SK-N-SH (cell line): ENCODE results near the gene GRM5. TPM values are rescaled to one million over a fixed set of nuclear protein-coding genes. Genes with fewer than 3 reads are reported as not detected.
"Not testable (repeated sequence)": the region's sequence is repeated elsewhere in the genome, so short reads cannot be mapped to it uniquely, and the experiment has no call there.

ENCODE experiments used
- CTCF ChIA-PET: fragments of 300-600, 350-600 bp; formaldehyde crosslinking; extraction: SDS; loops from one replicate; lab custom pipeline; 2021; lab: Yijun Ruan, JAX
- POLR2A ChIA-PET: fragments of 350-600 bp; sonication (Branson Sonifier 250); formaldehyde crosslinking; extraction: SDS; loops from one replicate; lab custom pipeline; 2020; ENCODE audit warnings: antibody characterized with exemption, inconsistent platforms; lab: Yijun Ruan, JAX
- DNase-seq: peaks from one replicate; pipeline ENCODE4 v3.0.0; 2012
- H2AFZ ChIP-seq: fragments of 200-600 bp; sonication (generic); 2 replicates; pipeline ENCODE4 v1.8.1; 2016; ENCODE audit warnings: antibody characterized with exemption, mild to moderate bottlenecking, low read depth
- H3F3A ChIP-seq: fragments of 200-600 bp; sonication (generic); replicated peaks from 2 replicates; pipeline ENCODE3; 2016; ENCODE audit warnings: antibody characterized with exemption, mild to moderate bottlenecking; ENCODE audit not compliant: insufficient read depth
- H3K27ac ChIP-seq, 2 experiments: fragments of 200-500 bp in 1 of 2; fragments of 200-600 bp in 1 of 2; sonication (Bioruptor generic) in 1 of 2; sonication (generic), shearing (Covaris generic) in 1 of 2; 2 replicates each; pipeline versions ENCODE4 v1.5.1 to v1.6.1; 2014 to 2016; ENCODE audit warnings: low read depth in 2 of 2, inconsistent platforms in 1 of 2, low read length in 1 of 2, mild to moderate bottlenecking in 1 of 2, mixed read lengths in 1 of 2
- H3K27me3 ChIP-seq: fragments of 200-600 bp; sonication (generic), shearing (Covaris generic); 2 replicates; pipeline ENCODE4 v1.6.1; 2016; ENCODE audit warnings: mixed run types; ENCODE audit not compliant: insufficient read depth
- H3K36me3 ChIP-seq, 2 experiments: fragments of 200-500 bp in 1 of 2; fragments of 200-600 bp in 1 of 2; sonication (Bioruptor generic) in 1 of 2; sonication (generic) in 1 of 2; replicated peaks in 1 of 2; 2 replicates each; pipeline versions ENCODE3 to v1.5.1; 2014 to 2016; ENCODE audit warnings: low read length in 1 of 2, mild to moderate bottlenecking in 1 of 2; ENCODE audit not compliant: insufficient read depth in 2 of 2, control insufficient read depth in 1 of 2
- H3K4me1 ChIP-seq, 2 experiments: fragments of 200-500 bp in 1 of 2; fragments of 200-600 bp in 1 of 2; sonication (Bioruptor generic) in 1 of 2; sonication (generic), shearing (Covaris generic) in 1 of 2; 2 replicates each; pipeline versions ENCODE4 v1.5.1 to v1.6.1; 2014 to 2016; ENCODE audit warnings: low read depth in 1 of 2, low read length in 1 of 2, mixed run types in 1 of 2; ENCODE audit not compliant: insufficient read depth in 2 of 2, control insufficient read depth in 1 of 2
- H3K4me2 ChIP-seq: fragments of 200-600 bp; sonication (generic), shearing (Covaris generic); 2 replicates; pipeline ENCODE4 v1.6.1; 2017; ENCODE audit warnings: mixed run types
- H3K4me3 ChIP-seq, 2 experiments: fragments of 200-500 bp in 1 of 2; fragments of 200-600 bp in 1 of 2; sonication (Bioruptor generic) in 1 of 2; sonication (generic), shearing (Covaris generic) in 1 of 2; 2 replicates each; pipeline versions ENCODE4 v1.5.1 to v1.8.1; 2014 to 2016; ENCODE audit warnings: low read depth in 2 of 2, inconsistent platforms in 1 of 2, low read length in 1 of 2, mild to moderate bottlenecking in 1 of 2, mixed read lengths in 1 of 2, moderate library complexity in 1 of 2
- H3K79me2 ChIP-seq: fragments of 200-600 bp; sonication (generic); 2 replicates; pipeline ENCODE4 v1.8.1; 2017; ENCODE audit warnings: mild to moderate bottlenecking; ENCODE audit not compliant: insufficient read depth
- H3K9ac ChIP-seq: fragments of 200-600 bp; sonication (generic); 2 replicates; pipeline ENCODE4 v1.6.1; 2017; ENCODE audit warnings: mixed run types
- H3K9me2 ChIP-seq: fragments of 200-600 bp; sonication (generic); 2 replicates; pipeline ENCODE4 v1.6.1; 2017; ENCODE audit warnings: mixed run types
- H3K9me3 ChIP-seq: fragments of 200-600 bp; sonication (generic); 2 replicates; pipeline ENCODE4 v1.6.1; 2017; ENCODE audit warnings: mixed run types, mild to moderate bottlenecking, moderate library complexity
- H4K20me1 ChIP-seq: fragments of 200-600 bp; sonication (generic); 2 replicates; pipeline ENCODE4 v1.6.1; 2017; ENCODE audit warnings: mild to moderate bottlenecking, mixed run types; ENCODE audit not compliant: insufficient read depth
- MEF2A ChIP-seq: IDR thresholded peaks from 2 replicates; pipeline ENCODE4 v1.4.0; 2012; ENCODE audit warnings: low read depth, borderline replicate concordance
- NRF1 ChIP-seq: IDR thresholded peaks from 2 replicates; pipeline ENCODE4 v1.6.1; 2012; ENCODE audit warnings: low read depth, mild to moderate bottlenecking, low read length
- RFX5 ChIP-seq: IDR thresholded peaks from 2 replicates; pipeline ENCODE4 v1.6.1; 2012; ENCODE audit warnings: mild to moderate bottlenecking, improper control_type of control experiment, low read length
- YY1 ChIP-seq: IDR thresholded peaks from 2 replicates; pipeline ENCODE4 v1.4.0; 2012; ENCODE audit warnings: low read depth, mild to moderate bottlenecking
- WGBS: methylation state at CpG from one replicate; pipeline ENCODE4 v1.1.6; 2017; ENCODE audit warnings: low lambda C conversion rate; 5-methylcytosine and 5-hydroxymethylcytosine counted together
- polyA plus RNA-seq, 3 experiments: library from polyadenylated mRNA; depleted of rRNA; stranded (reverse); fragments of >200 nt; gene quantifications; 2 replicates each; pipeline ENCODE4 v1.2.3, GENCODE V29; 2012
- TF ChIP-seq, protein P1 (sequence below): IDR thresholded peaks from 2 replicates; pipeline ENCODE4 v1.4.0; 2012; ENCODE audit warnings: low read depth, borderline replicate concordance

GRM5 gene
- polyA plus RNA-seq, 1 of the 3 experiments (the other 2 are of a cell fraction): not detected

DNA sequence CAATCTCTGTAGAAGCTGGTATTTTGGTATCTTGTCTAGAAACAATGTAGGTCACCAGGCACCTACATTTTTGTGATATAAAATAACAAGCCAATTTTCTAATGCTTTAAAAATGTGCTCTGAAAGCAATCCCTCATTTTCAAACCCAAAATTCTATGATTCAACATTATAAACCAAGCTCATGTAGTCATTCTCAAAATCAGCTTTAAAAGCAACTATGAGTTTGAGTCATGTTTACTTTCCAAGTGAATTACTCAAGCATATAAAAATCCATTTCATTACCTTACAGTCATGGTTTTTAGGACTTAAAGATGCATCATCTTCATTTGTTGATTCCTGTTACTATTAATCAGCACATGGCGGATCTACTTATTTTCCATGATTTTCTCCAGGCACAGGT, 216.4 kb downstream of the GRM5 start:
- TF ChIP-seq YY1: no peak
- TF ChIP-seq, protein P1, sequence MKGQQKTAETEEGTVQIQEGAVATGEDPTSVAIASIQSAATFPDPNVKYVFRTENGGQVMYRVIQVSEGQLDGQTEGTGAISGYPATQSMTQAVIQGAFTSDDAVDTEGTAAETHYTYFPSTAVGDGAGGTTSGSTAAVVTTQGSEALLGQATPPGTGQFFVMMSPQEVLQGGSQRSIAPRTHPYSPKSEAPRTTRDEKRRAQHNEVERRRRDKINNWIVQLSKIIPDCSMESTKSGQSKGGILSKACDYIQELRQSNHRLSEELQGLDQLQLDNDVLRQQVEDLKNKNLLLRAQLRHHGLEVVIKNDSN: no peak
- no peak for TF ChIP-seq MEF2A
- TF ChIP-seq NRF1: no peak
- no peak for TF ChIP-seq RFX5
- H3K27ac ChIP-seq: no peak overlapping the region
- ChIA-PET CTCF (no interaction called here), POLR2A (no interaction called here)
- H2AFZ ChIP-seq: no peak overlapping the region
- no peaks in the 10 kb centered on the region for H3K9me2 ChIP-seq
- no peaks in the 10 kb centered on the region for H3F3A ChIP-seq
- H3K9ac ChIP-seq: no peak overlapping the region
- 28% methylated on average over 1 of the region's 1 CpG for WGBS
- H3K4me1 ChIP-seq: no peaks in the 10 kb centered on the region
- H3K4me2 ChIP-seq: no peak overlapping the region
- H3K36me3 ChIP-seq: no peaks in the 10 kb centered on the region
- H3K79me2 ChIP-seq: no peaks in the 10 kb centered on the region
- no peaks in the 10 kb centered on the region for H3K27me3 ChIP-seq
- no peaks in the 10 kb centered on the region for H3K9me3 ChIP-seq
- no peak overlapping the region for H3K4me3 ChIP-seq
- H4K20me1 ChIP-seq: no peaks in the 10 kb centered on the region
- no peak for DNase-seq

DNA sequence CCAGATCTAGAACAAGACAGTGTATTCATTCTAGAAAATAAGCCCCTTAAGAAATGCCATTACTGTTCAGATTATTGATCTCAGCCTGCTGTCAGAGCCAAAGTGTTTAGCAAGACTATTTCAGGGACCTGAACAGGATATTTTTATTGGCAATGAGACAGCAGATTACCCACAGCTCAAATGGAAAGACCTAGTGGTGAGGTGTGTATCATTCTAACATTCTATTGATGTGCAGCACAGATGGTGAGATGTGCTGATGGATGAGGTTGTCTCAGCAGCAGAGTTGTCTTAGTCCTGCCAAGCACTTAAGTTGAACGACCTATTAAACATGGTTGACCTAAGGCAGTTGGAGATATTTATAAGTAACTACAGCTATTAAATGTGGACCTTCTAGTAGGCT, 219.5 kb downstream of the GRM5 start:
- 0% methylated on average over 1 of the region's 1 CpG for WGBS

DNA sequence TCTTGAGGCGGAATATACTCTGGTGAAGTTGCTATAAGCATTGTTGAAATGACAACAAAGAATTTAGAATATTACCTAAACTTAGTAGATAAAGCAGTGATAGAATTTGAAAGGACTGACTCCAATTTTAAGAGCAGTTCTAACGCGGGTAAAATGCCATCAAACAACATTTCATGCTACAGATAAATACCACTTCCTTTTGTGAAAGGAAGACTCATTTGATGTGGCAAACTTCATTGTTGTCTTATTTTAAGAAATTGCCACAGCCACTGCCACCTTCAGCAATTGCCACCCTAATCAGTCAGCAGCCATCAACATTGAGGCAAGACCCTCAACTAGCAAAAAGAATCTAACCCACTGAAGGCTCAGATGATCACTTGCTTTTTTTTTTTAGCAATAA, 220.8 kb downstream of the GRM5 start:
- H3K36me3 ChIP-seq, H3K9me2 ChIP-seq, H3K27me3 ChIP-seq, H4K20me1 ChIP-seq, H3K9me3 ChIP-seq, H3K79me2 ChIP-seq, H3F3A ChIP-seq, POLR2A ChIA-PET, H3K4me3 ChIP-seq, DNase-seq, H3K27ac ChIP-seq, H3K4me1 ChIP-seq, CTCF ChIA-PET, H2AFZ ChIP-seq, H3K9ac ChIP-seq, H3K4me2 ChIP-seq: not testable (repeated sequence)
- WGBS: 47% methylated on average over 3 of the region's 3 CpGs

More for the DNA sequence above, 219.5 kb downstream of the GRM5 start:
- H3K79me2 ChIP-seq, H2AFZ ChIP-seq, H3K4me3 ChIP-seq, H3K27me3 ChIP-seq, H3K4me2 ChIP-seq, H3K9me2 ChIP-seq, CTCF ChIA-PET, H4K20me1 ChIP-seq, H3K36me3 ChIP-seq, H3K9ac ChIP-seq, POLR2A ChIA-PET, H3K9me3 ChIP-seq, H3K4me1 ChIP-seq, DNase-seq, H3F3A ChIP-seq, H3K27ac ChIP-seq: not testable (repeated sequence)

DNA sequence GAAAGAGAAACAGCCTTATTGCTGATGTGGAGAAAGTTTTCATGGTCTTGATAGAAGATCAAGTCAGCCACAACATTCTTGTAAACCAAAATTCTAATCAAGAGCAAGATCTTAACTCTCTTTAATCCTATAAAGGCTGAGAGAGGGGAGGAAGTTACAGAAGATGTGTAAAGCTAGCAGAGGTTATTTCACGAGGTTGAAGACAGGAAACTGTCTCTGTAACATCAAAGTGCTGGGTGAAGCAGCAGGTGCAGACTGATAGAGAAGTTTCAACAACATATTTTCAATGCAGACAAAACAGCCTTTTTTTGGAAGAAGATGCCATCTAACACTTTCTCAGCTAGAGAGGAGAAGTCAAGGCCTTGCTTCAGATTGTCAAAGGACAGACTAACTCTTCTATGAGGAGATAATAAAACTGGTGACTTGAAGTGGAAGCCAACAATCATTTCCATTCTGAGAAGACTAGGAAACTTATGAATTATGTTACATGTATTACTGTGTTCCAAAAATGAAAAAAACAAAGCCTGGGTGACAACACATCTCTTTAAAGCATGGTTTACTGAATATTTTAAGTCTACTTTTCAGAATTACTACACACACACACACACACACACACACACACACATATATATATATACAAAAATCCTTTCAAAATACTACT, 221.9 kb downstream of the GRM5 start:
- H3K9ac ChIP-seq, H3K27me3 ChIP-seq, H3F3A ChIP-seq, POLR2A ChIA-PET, H3K4me3 ChIP-seq, H3K36me3 ChIP-seq, H3K4me2 ChIP-seq, H2AFZ ChIP-seq, H3K9me3 ChIP-seq, H3K79me2 ChIP-seq, H4K20me1 ChIP-seq, H3K27ac ChIP-seq, H3K9me2 ChIP-seq, H3K4me1 ChIP-seq, CTCF ChIA-PET, DNase-seq: not testable (repeated sequence)
- WGBS: 0% methylated on average over 1 of the region's 1 CpG

DNA sequence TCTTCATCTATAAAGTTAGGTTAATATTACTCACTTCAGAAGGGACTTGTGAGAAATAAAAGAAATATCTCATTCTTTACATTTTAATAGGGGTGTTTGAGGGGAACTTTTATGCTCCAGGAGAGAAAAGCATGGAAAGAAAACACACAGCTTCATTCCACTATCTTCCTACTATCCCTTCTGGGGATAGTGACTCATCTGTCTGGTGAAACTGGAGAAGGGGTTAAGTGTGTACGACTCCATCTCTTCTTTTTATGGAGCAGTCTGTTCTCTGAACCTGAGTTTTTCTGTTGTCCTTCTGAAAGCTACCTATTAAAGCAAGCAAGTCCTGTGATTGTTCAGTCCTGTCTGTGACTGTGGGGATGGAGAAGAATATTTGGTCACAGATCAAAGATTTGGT, 227.6 kb downstream of the GRM5 start:
- H3K9ac ChIP-seq, H3K36me3 ChIP-seq, H3K27ac ChIP-seq, H3K27me3 ChIP-seq, H3F3A ChIP-seq, H3K79me2 ChIP-seq, H3K4me3 ChIP-seq, H3K9me2 ChIP-seq, POLR2A ChIA-PET, DNase-seq, H3K4me1 ChIP-seq, H3K4me2 ChIP-seq, H3K9me3 ChIP-seq, H2AFZ ChIP-seq, H4K20me1 ChIP-seq: not testable (repeated sequence)
- 0% methylated on average over 1 of the region's 1 CpG for WGBS
- CTCF ChIA-PET: interaction anchor here (0.6 kb wide), 1 partner anchor 205 kb away, joined by 3 read pairs; no protein-coding TSS in a partner anchor

DNA sequence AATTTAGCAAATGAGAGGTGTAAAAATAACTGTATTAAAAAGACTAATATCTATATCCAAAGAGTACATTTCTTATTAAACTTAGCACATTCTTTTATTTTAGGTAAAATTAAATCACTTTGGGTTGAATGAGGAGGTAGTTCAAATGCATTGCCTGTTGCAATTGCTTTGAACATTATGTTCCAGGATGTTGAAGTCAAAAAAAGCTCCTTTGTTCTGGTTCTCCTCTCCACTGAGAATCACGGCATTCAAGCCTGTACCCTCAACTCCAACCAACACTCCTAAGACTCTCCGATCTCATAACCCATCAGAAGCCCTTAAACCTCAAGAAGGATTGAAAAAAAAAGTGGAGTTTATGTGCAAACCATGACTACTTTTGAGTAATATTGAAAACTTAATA, 230.1 kb downstream of the GRM5 start:
- H3K9me2 ChIP-seq, H3K4me2 ChIP-seq, H2AFZ ChIP-seq, H3K9me3 ChIP-seq, H3K4me1 ChIP-seq, CTCF ChIA-PET, H3K27me3 ChIP-seq, H3K36me3 ChIP-seq, H3F3A ChIP-seq, H4K20me1 ChIP-seq, POLR2A ChIA-PET, H3K27ac ChIP-seq, H3K9ac ChIP-seq, H3K4me3 ChIP-seq, DNase-seq, H3K79me2 ChIP-seq: not testable (repeated sequence)
- 13% methylated on average over 2 of the region's 2 CpGs for WGBS
